GM12873 (cell line): ENCODE results near the gene ADCY7.

ENCODE experiments used
- TF ChIP-seq, protein P1 (sequence below): IDR thresholded peaks from 2 replicates; pipeline ENCODE4 v1.5.1; 2012; ENCODE audit warnings: low read depth, mild to moderate bottlenecking, moderate library complexity, low read length, control low read depth; ENCODE audit not compliant: insufficient read depth; ENCODE audit errors: missing control alignments

Gene ADCY7

DNA sequence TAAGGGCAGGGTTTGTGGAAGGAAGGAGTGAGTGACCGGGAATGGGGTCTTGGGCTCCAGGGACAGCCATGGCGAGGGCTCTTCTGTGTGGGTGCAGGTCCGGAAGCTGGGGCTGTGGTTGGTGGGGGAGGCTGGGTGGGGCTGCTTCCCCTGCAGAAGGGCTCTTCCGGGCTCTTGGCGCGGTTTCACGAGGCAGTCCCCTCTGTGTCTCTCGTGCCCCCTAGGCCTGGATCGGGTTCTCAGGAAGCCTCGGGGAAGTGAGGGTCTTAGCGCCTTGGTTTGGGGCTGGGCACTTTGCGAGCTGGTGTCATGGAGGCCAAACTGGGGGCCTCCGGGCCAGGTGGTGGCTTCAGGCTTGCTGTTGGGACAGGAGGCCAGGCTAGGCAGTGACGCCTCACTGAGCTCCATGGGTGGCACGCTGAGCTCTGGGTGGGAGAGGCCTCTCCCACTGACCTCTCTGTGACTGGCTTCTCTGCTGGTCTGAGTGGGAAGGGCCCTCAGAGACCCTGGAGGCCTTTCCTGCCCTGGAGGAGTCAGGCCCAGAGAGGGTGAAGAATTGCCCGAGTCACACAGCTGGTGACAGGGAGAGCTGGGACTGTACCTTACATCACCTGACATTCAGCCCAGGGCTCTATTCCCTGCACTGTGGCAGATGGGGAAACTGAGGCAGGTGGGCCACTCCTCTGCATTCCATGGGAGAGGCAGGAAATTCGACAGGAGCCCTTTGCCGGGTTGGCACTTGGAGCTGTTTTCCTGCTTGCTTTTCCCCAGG, 8.2 kb downstream of the ADCY7 start:
- TF ChIP-seq, protein P1, sequence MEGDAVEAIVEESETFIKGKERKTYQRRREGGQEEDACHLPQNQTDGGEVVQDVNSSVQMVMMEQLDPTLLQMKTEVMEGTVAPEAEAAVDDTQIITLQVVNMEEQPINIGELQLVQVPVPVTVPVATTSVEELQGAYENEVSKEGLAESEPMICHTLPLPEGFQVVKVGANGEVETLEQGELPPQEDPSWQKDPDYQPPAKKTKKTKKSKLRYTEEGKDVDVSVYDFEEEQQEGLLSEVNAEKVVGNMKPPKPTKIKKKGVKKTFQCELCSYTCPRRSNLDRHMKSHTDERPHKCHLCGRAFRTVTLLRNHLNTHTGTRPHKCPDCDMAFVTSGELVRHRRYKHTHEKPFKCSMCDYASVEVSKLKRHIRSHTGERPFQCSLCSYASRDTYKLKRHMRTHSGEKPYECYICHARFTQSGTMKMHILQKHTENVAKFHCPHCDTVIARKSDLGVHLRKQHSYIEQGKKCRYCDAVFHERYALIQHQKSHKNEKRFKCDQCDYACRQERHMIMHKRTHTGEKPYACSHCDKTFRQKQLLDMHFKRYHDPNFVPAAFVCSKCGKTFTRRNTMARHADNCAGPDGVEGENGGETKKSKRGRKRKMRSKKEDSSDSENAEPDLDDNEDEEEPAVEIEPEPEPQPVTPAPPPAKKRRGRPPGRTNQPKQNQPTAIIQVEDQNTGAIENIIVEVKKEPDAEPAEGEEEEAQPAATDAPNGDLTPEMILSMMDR, result no peak

- TF ChIP-seq, protein P1, result peak; percentile 35
Measured at GRCh38 chr16:50275098-50275415, 8.7 kb downstream of the ADCY7 start.

DNA sequence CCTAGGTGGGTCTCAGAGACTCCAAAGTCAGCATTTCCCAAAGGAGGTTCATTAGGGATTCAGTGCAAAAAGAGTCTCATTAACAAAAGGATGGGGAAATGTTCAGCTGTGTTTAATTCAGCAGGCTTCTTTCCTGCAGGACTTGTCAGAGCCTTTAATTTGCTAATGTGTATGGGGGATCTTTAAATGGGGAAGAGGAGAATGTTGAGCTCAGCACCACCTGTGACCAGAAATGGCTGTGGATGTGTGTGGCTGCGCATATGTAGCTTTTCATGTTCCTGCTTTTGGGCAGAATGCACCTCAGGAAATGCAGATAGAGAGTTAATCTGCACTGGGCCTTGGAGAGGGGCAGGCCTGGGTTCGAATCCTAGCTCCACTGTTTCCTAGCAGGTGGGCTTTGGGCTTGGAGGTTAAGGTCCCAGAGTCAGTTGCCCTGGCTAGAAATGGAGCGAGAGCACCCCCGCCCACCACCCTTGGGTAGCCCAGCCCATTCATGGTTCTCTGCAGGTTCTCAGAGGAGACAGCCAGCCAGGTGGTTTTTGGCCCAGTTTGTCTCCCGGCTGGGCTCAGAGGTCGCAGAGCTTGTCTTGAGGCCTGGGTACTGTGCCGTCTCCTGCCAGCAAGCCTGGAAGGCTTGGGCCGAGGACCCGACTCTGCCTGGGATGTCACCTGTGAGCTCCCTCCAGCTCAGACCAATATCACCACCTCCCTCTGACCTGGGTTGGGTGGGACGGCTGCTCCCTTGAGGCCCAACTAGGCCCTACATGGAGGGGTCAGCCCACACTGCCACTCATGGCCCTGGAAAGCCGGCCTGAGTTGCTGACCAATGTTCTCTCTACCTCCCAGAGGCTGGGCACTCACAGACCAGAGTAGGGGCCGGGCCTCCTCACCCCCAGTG, 9.3 kb downstream of the ADCY7 start:
- TF ChIP-seq, protein P1, result no peak

DNA sequence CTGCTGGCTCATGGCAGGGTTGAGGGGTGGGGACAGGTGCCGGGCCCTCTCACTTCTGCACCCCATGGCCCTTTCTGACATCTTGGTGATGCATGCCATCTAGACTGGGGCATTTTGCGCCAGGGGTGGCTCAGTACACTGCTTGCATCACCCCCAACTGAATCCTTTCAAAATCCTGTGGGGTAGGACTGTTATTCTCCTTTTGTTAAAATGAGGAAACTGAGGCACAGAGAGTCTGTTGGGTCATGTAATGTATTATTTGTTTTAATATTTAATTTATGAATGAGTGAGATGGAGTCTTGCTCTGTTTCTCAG, 9.9 kb downstream of the ADCY7 start:
- TF ChIP-seq, protein P1, result no peak

GRCh38 chr16:50276801-50277555, 10.6 kb downstream of the ADCY7 start:
- TF ChIP-seq, protein P1, result no peak

- TF ChIP-seq, protein P1, result no peak
Measured at GRCh38 chr16:50278251-50278650, 11.9 kb downstream of the ADCY7 start.

- TF ChIP-seq, protein P1, result no peak
Measured at GRCh38 chr16:50279504-50279865, 13.1 kb downstream of the ADCY7 start.
